Measurements from ENCODE around the gene IL12RB2.

Gene IL12RB2

GRCh38 chr1:67345556-67345955 is 37.9 kb downstream of the IL12RB2 start:
- DNase-seq (ENCODE audit: insufficient read length, low spot score): no peak

DNA sequence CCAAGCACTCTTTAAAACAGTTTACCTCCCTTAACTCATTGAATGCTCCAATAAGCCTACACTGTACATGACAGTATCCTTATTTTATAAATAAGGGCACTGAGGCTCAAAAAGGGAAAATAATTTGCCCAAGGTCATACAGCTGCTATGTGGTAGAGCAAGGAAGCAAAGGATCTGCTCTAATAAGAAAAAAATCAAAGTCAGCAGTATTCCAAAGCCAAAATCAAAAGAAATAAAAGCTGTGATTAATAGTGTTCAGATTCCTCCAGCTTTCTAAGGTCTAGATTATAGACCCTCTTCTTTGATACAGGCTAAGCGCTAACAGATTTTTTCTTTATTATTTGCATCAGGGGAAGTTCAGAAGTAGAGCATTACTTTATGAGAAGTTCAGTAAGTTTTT is 39.3 kb downstream of the IL12RB2 start:
- FAIRE-seq (no peak), DNase-seq (ENCODE audit: insufficient read length, low spot score) (no peak)

More at GRCh38 chr1:67345556-67345955, 37.9 kb downstream of the IL12RB2 start:
- no peak for FAIRE-seq

- FAIRE-seq (peak; percentile 61), DNase-seq (ENCODE audit: insufficient read length, low spot score) (no peak)
Observed at GRCh38 chr1:67347688-67348472, 40.2 kb downstream of the IL12RB2 start.

GRCh38 chr1:67348586-67349252 is 41.0 kb downstream of the IL12RB2 start:
- no peak for FAIRE-seq
- no peak for DNase-seq (ENCODE audit: insufficient read length, low spot score)

DNA sequence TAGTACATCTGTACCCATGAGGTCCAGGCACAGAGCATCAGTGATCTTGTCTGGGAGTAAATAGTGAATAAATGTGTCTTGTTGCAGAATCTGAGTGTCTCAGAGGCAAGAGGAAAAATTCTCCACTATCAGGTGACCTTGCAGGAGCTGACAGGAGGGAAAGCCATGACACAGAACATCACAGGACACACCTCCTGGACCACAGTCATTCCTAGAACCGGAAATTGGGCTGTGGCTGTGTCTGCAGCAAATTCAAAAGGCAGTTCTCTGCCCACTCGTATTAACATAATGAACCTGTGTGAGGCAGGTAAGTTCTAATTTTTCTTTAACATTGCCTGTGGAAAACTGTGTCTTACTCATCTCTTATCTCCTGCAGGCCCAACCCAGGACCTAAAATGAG is 43.1 kb downstream of the IL12RB2 start:
- FAIRE-seq (no peak), DNase-seq (ENCODE audit: insufficient read length, low spot score) (no peak)

- DNase-seq (ENCODE audit: insufficient read length, low spot score): no peak
Observed at GRCh38 chr1:67352211-67352610, 44.5 kb downstream of the IL12RB2 start.

DNA sequence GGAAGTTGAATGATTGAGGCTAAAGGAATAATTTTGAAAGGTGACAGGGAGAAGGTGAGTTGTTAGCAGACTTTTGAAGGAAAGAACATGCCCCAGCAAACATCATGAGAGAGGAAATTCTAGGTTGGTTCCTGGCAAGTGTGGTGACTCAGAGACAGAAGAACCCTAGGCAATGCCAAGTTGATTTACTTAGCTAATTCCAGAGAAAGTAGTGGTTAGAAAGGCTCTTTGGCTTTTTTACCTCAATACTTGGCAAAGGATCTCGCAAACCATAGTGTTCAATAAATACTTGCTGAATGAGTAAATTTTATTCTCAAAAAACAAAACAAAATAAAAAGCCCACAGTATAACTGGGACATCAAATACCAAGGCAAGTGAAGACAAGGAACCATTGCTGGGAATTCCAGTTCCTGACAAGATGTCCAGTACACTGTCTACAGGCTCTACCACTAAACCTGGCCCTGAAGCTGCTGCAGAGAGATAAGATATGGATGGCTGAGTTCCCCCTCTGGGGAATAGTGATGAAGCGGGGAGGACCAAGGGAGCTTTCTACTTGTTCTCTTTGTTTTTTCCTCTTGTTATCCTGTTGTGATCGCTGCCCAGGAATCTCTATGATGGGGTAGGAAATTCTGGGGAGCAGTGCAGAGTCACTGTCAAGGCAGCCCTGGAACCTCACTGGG is 48.2 kb downstream of the IL12RB2 start:
- DNase-seq (ENCODE audit: insufficient read length, low spot score) (no peak), FAIRE-seq (no peak)

More at GRCh38 chr1:67352211-67352610, 44.5 kb downstream of the IL12RB2 start:
- no peak for FAIRE-seq

GRCh38 chr1:67359592-67359991 is 51.9 kb downstream of the IL12RB2 start:
- FAIRE-seq (no peak), DNase-seq (ENCODE audit: insufficient read length, low spot score) (no peak)

DNA sequence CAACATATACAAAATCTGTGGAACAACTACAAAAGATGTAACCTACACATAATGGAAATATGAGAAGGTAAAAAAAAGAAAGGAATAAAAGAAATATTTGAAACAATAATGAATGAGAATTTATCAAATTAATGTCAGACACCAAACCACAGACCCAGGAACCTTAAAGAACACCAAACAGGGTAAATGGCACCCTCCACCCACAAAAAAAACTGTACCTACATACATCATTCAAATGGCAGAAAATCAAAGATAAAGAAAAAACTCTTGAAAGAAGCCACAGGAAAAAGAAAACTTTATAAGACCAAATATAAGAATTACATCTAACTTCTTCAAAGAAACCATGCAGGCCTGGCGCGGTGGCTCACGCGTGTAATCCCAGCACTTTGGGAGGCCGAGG is 54.0 kb downstream of the IL12RB2 start:
- FAIRE-seq (no peak), DNase-seq (ENCODE audit: insufficient read length, low spot score) (no peak)

DNA sequence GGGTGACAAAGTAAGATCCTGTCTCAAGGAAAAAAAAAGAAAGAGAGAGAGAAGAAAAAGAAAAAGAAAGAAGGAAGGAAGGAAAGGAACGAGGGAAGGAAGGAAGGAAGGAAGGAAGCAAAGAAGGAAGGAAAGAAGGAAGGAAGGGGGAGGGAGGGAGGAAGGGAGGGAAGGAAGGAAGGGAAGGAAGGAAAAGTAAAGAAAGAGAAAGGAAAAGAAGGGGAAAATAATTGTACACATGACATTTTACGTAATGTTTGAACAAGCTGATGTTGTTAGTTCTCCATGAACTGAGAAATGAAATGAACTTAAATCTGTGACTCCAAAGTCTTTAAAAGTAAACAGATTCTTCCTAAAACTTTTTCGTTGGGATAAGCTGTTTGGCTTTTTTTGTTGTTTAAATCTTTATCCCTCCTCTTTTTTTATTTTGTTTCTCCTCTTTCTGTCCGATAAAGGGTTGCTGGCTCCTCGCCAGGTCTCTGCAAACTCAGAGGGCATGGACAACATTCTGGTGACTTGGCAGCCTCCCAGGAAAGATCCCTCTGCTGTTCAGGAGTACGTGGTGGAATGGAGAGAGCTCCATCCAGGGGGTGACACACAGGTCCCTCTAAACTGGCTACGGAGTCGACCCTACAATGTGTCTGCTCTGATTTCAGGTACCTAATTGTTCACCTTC is 59.8 kb downstream of the IL12RB2 start:
- FAIRE-seq (no peak), DNase-seq (ENCODE audit: insufficient read length, low spot score) (no peak)

- FAIRE-seq (no peak), DNase-seq (ENCODE audit: insufficient read length, low spot score) (no peak)
Observed at GRCh38 chr1:67368046-67368514, 60.4 kb downstream of the IL12RB2 start.

DNA sequence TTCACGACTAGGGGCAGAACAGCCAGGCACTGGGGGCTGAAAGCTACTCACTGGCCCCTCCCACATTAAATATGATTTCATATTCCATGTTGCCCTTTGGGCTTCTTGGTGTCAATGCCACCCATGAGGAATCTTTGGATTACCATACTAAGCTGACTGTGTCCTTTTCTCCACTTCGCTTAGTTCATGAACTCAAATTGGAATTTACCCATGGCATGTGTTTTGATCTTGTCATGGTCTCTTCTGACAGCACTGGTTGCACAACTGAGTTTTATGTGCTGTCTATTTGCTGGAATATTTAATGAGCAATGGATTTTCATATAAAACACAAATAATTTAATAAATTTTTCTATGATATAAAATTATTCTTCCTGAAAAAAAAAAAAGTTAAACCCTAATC is 63.4 kb downstream of the IL12RB2 start:
- DNase-seq (ENCODE audit: insufficient read length, low spot score): no peak
- FAIRE-seq: no peak

DNA sequence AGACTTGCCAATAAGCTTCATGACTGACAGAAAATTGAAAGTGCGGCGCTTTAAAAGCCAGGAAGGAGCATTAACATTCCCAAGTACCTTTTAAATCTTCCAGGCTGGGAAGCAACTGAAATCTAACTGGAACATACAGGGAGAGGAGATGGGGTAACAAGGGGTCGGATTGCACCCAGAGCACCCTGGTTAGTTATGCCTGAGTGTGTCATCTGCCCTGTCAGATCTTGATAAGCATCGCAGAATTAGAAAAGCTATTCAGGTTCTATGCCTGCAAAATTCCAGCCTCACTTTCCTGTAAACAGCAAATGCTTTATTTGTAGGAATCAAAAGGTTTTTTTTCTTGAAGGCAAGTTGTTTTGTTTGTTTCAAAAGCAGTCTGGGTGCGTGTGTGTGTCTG is 64.0 kb downstream of the IL12RB2 start:
- FAIRE-seq (no peak), DNase-seq (ENCODE audit: insufficient read length, low spot score) (no peak)

- FAIRE-seq: no peak
Observed at GRCh38 chr1:67372136-67372535, 64.5 kb downstream of the IL12RB2 start.

DNA sequence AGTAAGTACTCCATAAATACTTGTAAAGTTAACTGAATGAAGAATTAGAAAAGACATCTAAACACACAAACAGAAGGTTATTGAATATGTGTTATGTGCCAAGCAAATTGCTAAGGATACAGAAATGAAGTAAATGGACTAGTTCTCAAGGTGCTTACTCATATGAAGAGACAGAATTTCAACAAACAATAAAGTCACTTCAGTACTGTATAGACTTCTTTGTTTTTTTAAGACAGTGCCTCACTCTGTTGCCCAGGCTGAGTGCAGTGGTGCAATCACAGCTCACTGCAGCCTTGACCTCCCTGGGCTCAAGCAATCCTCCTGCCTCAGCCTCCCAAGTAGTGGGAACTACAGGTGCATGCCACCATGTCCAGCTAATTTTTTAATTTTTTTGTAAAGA is 65.2 kb downstream of the IL12RB2 start:
- DNase-seq (ENCODE audit: insufficient read length, low spot score): no peak
- FAIRE-seq: no peak

More at GRCh38 chr1:67372136-67372535, 64.5 kb downstream of the IL12RB2 start:
- no peak for DNase-seq (ENCODE audit: insufficient read length, low spot score)

- DNase-seq (ENCODE audit: insufficient read length, low spot score): no peak
- no peak for FAIRE-seq
Observed at GRCh38 chr1:67376381-67376780, 68.7 kb downstream of the IL12RB2 start.

- DNase-seq (ENCODE audit: insufficient read length, low spot score) (no peak), FAIRE-seq (no peak)
Observed at GRCh38 chr1:67377253-67377652, 69.6 kb downstream of the IL12RB2 start.

GRCh38 chr1:67381154-67381553 is 73.5 kb downstream of the IL12RB2 start:
- no peak for DNase-seq (ENCODE audit: insufficient read length, low spot score)
- no peak for FAIRE-seq

DNA sequence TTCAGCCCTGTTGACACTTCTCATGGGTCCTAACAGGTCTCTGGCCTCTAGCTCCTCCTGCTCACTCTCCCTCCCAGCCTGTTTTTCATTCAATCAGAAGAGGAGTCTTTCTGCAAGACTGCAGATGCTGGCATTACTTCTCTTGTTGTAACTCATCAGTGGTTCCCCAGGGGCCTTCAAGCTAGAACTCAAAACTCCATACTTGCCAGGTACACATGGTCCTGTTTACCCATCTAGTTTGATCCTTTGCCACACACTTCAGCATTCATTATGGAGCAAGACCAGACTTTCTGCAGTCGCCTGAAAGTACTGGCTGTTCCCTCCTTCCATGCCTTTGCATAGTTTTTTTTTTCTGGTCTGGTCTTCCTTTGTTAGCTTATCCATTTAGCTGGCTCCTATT is 74.6 kb downstream of the IL12RB2 start:
- DNase-seq (ENCODE audit: insufficient read length, low spot score) (no peak), FAIRE-seq (no peak)

DNA sequence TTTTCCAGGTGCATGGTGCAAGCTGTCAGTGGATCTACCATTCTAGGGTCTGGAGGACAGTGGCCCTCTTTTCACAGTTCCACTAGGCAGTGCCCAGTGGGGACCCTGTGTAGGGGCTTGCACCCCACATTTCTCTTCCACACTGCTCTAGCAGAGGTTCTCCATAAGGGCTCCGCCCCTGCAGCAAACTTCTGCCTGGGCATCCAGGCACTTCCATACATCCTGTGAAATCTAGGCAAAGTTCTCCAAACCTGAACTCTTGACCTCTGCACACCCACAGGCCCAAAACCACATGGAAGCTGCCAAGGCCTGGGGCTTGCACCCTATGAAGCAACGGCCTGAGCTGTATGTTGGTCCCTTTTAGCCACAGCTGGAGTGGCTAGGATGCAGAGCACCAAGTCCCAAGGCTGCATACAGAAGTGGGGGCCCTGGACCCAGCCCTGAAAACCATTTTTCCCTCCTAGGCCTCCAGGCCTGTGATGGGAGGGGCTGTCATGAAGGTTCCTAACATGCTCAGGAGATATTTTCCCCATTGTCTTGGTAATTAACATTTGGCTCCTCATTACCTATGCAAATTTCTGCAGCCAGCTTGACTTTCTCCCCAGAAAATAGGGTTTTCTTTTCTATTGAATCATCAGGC is 76.4 kb downstream of the IL12RB2 start:
- no peak for DNase-seq (ENCODE audit: insufficient read length, low spot score)
- FAIRE-seq: no peak

All from GM19239 (cell line).